WERI-Rb-1 (cell line): ENCODE results near the gene ICAM1.
A peak's percentile ranks its signal among the peaks of the same experiment; 100 is the strongest.

ENCODE experiments used
- DNase-seq: peaks from one replicate; pipeline ENCODE4 v3.0.0-alpha.2; 2020
- H3K27ac ChIP-seq: fragments of 250-450 bp; sonication (Bioruptor Pico); 2 replicates; pipeline ENCODE4 v1.5.1; 2020; ENCODE audit warnings: mild to moderate bottlenecking, moderate library complexity
- H3K27me3 ChIP-seq: fragments of 250-450 bp; sonication (Bioruptor Pico); 2 replicates; pipeline ENCODE4 v1.5.1; 2021; ENCODE audit warnings: mild to moderate bottlenecking, low read depth, moderate library complexity; ENCODE audit not compliant: insufficient read depth, severe bottlenecking
- H3K36me3 ChIP-seq: fragments of 250-450 bp; sonication (Bioruptor Pico); 2 replicates; pipeline ENCODE4 v1.5.1; 2020; ENCODE audit warnings: mild to moderate bottlenecking, moderate library complexity
- H3K4me3 ChIP-seq: 2 replicates; pipeline ENCODE4 v1.5.1; 2011; ENCODE audit warnings: low read depth, mild to moderate bottlenecking, control low read depth, low read length
- H3K9me3 ChIP-seq: fragments of 250-450 bp; sonication (Bioruptor Pico); 2 replicates; pipeline ENCODE4 v1.5.1; 2021; ENCODE audit warnings: mild to moderate bottlenecking, moderate library complexity; ENCODE audit not compliant: severe bottlenecking
- CTCF ChIP-seq: IDR thresholded peaks from 2 replicates; pipeline ENCODE4 v1.5.1; 2011; ENCODE audit warnings: low read depth, mild to moderate bottlenecking, control low read depth, inconsistent platforms, low read length

Gene ICAM1

GRCh38 chr19:10270616-10271394 lies at the start of gene ICAM1:
TSS of gene ICAM1 (plus strand) at chr19:10271120. CDS start at chr19:10271160, 40 bp downstream.
- Histone ChIP-seq H3K27ac (no peak within 1 kb of the TSS), H3K9me3 (no peaks in the 10 kb centered on the region), H3K27me3 (peaks cover 7% of the 10 kb centered on the region), H3K4me3 (peak within 1 kb of the TSS; percentile 48), H3K36me3 (no peaks in the 10 kb centered on the region)
- peak; percentile 43 for DNase-seq
- TF ChIP-seq CTCF: no peak

DNA sequence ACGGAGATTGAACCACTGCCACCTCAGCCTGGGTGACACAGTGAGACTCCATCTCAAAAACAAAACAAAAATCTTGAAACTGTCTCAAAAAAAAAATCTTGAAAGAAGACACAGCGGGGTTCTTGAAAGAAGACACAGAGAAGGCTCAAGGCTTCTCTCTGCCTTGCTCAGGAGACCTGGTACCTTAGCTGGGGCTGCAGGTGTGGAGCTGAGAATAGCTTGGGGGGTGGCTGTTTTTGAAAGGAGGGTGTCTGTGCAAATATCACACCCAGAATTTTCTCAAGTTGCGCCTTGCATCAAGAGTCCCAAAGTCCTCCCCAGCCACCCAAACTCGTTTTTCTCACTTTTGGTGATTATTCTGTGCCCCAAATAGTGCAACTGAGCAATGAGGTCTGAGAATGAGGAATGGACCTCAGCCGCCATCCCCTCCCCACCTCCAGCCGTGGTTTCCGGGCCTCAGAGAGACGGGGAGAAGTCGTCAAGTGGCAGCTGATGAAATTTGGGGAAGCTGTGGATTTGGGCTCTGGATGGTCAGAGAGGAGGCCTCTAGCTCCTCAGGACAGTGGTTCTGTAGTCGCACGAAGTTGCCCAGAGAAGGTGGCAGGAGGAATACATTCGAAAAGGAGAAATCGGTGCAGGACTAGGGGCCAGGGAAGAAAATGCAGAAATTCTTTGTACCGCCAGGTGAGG lies 48.6 kb upstream of the ICAM1 start:
- Histone ChIP-seq H3K9me3 (no peaks in the 10 kb centered on the region), H3K27me3 (no peaks in the 10 kb centered on the region), H3K36me3 (no peaks in the 10 kb centered on the region), H3K4me3 (no peak overlapping the region), H3K27ac (no peak overlapping the region)
- no peak for TF ChIP-seq CTCF
- no peak for DNase-seq

- H3K27ac ChIP-seq: no peak overlapping the region
- H3K4me3 ChIP-seq: no peak overlapping the region
- no peaks in the 10 kb centered on the region for H3K9me3 ChIP-seq
- DNase-seq: no peak
- no peaks in the 10 kb centered on the region for H3K27me3 ChIP-seq
- no peak for TF ChIP-seq CTCF
- no peaks in the 10 kb centered on the region for H3K36me3 ChIP-seq
Observed at GRCh38 chr19:10223488-10224213, 47.3 kb upstream of the ICAM1 start.

DNA sequence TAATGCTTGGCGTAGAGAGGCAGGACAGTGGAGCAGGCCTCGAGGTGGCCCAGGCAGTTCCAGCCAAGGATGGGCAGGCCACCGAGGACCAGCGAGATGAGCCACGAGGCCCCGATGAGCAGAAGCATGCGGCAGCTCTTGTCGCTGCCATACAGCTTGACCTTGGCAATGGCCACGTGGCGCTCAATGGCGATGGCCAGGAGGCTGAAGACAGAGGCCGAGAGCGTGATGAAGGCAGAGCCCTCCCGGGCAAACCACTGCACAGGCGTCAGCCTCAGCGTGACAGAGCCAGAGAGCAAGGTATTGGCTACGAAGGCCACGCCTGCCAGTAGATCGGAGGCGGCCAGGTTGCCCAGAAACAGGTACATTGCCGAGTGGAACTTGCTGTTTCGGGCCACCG lies 46.6 kb upstream of the ICAM1 start:
- Histone ChIP-seq H3K27me3 (no peaks in the 10 kb centered on the region), H3K9me3 (no peaks in the 10 kb centered on the region), H3K4me3 (no peak overlapping the region), H3K36me3 (no peaks in the 10 kb centered on the region), H3K27ac (no peak overlapping the region)
- TF ChIP-seq CTCF: no peak
- no peak for DNase-seq

GRCh38 chr19:10226021-10226375 lies 44.9 kb upstream of the ICAM1 start:
- no peak for DNase-seq
- Histone ChIP-seq H3K36me3 (no peaks in the 10 kb centered on the region), H3K4me3 (no peak overlapping the region), H3K27me3 (no peaks in the 10 kb centered on the region), H3K27ac (no peak overlapping the region), H3K9me3 (no peaks in the 10 kb centered on the region)
- no peak for TF ChIP-seq CTCF
